ENCODE results near the gene AP2A1.
A peak's percentile ranks its signal among the peaks of the same experiment; 100 is the strongest.

AP2A1 gene

DNA sequence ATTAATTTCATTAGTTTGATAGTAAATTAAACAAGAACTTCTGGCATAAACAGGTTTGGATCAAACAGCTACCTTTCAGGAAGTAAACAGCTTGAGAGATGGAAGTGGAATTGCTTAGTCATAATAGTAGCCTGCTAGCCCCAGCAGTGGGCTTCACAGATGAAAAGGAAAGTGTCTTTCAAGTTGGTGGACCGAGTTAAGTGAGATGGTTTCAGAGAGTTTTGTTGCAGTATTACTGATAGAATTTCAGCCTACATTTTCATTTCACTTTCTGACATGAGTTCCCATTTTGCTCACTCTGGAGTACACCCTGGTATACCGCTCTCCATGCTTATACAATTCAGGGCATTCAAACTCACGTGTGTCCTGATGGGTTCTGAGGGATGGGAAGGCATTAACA, 82.1 kb downstream of the AP2A1 start:
- TF ChIP-seq, protein P1, sequence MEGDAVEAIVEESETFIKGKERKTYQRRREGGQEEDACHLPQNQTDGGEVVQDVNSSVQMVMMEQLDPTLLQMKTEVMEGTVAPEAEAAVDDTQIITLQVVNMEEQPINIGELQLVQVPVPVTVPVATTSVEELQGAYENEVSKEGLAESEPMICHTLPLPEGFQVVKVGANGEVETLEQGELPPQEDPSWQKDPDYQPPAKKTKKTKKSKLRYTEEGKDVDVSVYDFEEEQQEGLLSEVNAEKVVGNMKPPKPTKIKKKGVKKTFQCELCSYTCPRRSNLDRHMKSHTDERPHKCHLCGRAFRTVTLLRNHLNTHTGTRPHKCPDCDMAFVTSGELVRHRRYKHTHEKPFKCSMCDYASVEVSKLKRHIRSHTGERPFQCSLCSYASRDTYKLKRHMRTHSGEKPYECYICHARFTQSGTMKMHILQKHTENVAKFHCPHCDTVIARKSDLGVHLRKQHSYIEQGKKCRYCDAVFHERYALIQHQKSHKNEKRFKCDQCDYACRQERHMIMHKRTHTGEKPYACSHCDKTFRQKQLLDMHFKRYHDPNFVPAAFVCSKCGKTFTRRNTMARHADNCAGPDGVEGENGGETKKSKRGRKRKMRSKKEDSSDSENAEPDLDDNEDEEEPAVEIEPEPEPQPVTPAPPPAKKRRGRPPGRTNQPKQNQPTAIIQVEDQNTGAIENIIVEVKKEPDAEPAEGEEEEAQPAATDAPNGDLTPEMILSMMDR (IDR thresholded peaks at IDR 0.05; ENCODE audit: low read length, missing control alignments): no peak
- H3K4me3 ChIP-seq (replicated peaks; ENCODE audit: low read depth, low read length): no peak overlapping the region
- DNase-seq (ENCODE audit: low read depth): no peak

DNA sequence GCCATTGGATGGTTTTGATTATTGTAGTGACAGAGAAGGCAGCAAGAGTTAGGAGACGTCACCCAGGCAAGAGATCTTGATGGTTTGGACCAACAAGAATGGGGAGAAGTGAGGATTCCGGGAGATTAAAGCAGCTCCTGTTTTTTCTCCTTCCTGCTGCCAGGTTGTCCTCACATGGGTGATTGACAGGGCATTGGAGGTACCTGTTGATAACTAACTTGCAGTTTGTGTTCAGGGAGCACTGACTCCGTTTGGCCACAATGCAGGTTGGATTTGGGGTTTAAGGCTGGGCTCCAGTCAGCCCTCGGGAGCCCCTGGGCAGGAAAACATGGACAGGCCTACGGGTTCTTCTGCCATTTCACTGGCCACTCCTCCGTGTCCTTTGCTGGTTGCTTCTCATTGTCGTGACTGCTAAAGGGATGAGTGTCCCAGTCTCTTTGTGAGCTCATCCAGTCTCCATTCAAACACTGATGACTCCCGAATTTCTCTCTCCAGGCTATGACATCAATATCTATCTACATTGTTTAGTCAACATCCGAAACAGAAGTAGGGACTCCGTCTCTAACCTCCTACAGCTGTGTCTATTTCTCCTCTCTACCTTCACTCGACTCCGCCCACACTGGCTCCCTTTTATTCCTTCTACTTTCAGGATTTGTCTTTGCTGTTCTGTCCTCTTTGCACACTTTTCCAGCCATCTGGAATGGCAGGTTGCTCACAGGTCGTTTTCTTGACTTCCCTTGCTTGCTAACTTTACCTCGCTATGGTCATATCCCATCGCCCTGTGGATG, 82.8 kb downstream of the AP2A1 start:
- DNase-seq (ENCODE audit: low read depth): no peak
- TF ChIP-seq, protein P1 (IDR thresholded peaks at IDR 0.05; ENCODE audit: low read length, missing control alignments): no peak
- peak overlapping the region; percentile 63 for H3K4me3 ChIP-seq (replicated peaks; ENCODE audit: low read depth, low read length)

DNA sequence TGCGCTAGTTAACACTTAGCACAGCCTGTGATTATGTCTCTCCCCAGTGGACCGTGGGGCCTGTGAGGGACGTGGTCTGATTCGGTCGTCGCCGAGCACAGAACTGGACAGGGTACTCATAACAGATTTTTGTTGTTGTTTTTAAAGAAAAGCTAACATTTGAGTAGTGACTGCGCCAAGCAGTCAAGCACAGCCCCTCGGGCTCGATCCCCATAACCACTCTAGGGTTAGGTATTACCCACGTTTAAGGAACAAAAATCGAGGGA, 83.4 kb downstream of the AP2A1 start:
- DNase-seq (ENCODE audit: low read depth): no peak
- peak overlapping the region; percentile 63 for H3K4me3 ChIP-seq (replicated peaks; ENCODE audit: low read depth, low read length)
- TF ChIP-seq, protein P1 (IDR thresholded peaks at IDR 0.05; ENCODE audit: low read length, missing control alignments): no peak

GRCh38 chr19:49850487-49851342, 83.9 kb downstream of the AP2A1 start, which contains the start of gene PTOV1:
PTOV1 (plus strand) TSS chr19:49851159.
- peak; percentile 94 for DNase-seq (ENCODE audit: low read depth)
- peak within 1 kb of the TSS; percentile 63 for H3K4me3 ChIP-seq (replicated peaks; ENCODE audit: low read depth, low read length)
- TF ChIP-seq, protein P1 (IDR thresholded peaks at IDR 0.05; ENCODE audit: low read length, missing control alignments): no peak

GRCh38 chr19:49851456-49852259, 84.9 kb downstream of the AP2A1 start:
- TF ChIP-seq, protein P1 (IDR thresholded peaks at IDR 0.05; ENCODE audit: low read length, missing control alignments): no peak
- peak overlapping the region; percentile 63 for H3K4me3 ChIP-seq (replicated peaks; ENCODE audit: low read depth, low read length)
- DNase-seq (ENCODE audit: low read depth): no peak

DNA sequence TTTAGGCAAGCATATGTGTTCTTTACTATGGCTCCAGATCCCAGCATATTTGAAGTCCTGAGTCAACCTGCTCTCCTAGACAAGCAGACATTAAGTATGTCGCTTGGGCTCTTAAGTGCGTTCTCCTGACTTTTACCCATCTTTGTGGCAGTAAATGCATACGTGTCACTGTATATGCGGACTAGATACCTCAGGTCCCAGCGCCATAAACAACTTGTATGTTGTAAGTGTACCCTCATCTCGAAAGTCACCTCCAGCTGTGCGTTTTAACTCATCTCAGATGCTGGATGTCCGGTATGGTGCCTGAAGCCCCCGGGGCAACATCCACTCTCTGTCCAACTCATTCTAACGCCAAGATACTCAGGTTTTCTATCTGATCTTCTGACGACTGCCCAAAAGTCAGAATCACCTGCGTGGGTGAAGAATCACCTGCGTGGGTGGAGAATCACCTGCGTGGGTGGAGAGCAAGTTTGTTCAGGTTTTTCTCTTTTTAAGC, 85.9 kb downstream of the AP2A1 start:
- H3K4me3 ChIP-seq (replicated peaks; ENCODE audit: low read depth, low read length): peak overlapping the region; percentile 63
- TF ChIP-seq, protein P1 (IDR thresholded peaks at IDR 0.05; ENCODE audit: low read length, missing control alignments): no peak
- no peak for DNase-seq (ENCODE audit: low read depth)

All from fibroblast of pulmonary artery (primary cell).